Ovary (tissue), 9 donors: ENCODE data around the gene ICE1. TPM values are rescaled to one million over a fixed set of nuclear protein-coding genes. Genes with fewer than 3 reads are reported as not detected.

Experiments used
- DNase-seq, 5 donors: peaks; one replicate each; pipeline ENCODE4 v3.0.0-alpha.2; 2019 to 2020
- H3K27ac ChIP-seq, 2 donors: fragments of 200-600 bp; one replicate each; pipeline versions ENCODE4 v1.5.1 to v1.8.0; 2019 to 2022
- H3K27me3 ChIP-seq: fragments of 200-600 bp; one replicate; pipeline ENCODE4 v1.8.0; 2022
- H3K36me3 ChIP-seq: fragments of 200-600 bp; sonication (generic); one replicate; pipeline ENCODE4 v1.5.1; 2019
- H3K4me1 ChIP-seq: one replicate; pipeline ENCODE4 v1.8.1; 2013; ENCODE audit warnings: mild to moderate bottlenecking, moderate library complexity; ENCODE audit not compliant: insufficient read depth
- H3K4me3 ChIP-seq: fragments of 200-600 bp; sonication (generic); one replicate; pipeline ENCODE4 v1.5.1; 2017
- H3K9me3 ChIP-seq, 2 donors: fragments of 200-600 bp in 1 of 2; sonication (generic) in 1 of 2; one replicate each; pipeline versions ENCODE4 v1.5.1 to v1.8.1; 2013 to 2019; ENCODE audit warnings: mild to moderate bottlenecking in 1 of 2, moderate library complexity in 1 of 2
- CTCF ChIP-seq, 3 donors: fragments of 450-650 bp in 2 of 3; fragments of 200-600 bp in 1 of 3; IDR thresholded peaks; one replicate each; pipeline versions ENCODE4 v1.5.1 to v1.8.0; 2016 to 2022; ENCODE audit warnings: antibody characterized with exemption in 3 of 3, mild to moderate bottlenecking in 1 of 3
- EP300 ChIP-seq: sonication (generic); formaldehyde crosslinking; IDR thresholded peaks from one replicate; pipeline ENCODE4 v1.6.1; 2017; ENCODE audit warnings: antibody characterized with exemption
- POLR2A ChIP-seq: fragments of 450-650 bp; IDR thresholded peaks from one replicate; pipeline ENCODE4 v1.6.1; 2017; ENCODE audit warnings: antibody characterized with exemption, mild to moderate bottlenecking, moderate library complexity
- WGBS, 3 donors: extraction: QIAGEN DNeasy Blood & Tissue Kit in 1 of 3; methylation state at CpG; one replicate each; pipeline versions ENCODE4 v1.1.5 to v1.1.7; 2013 to 2017; 5-methylcytosine and 5-hydroxymethylcytosine counted together
- intact Hi-C, 4 donors: fragments of 100-400 bp; cut with DNase I; formaldehyde crosslinking; loops; one replicate each; pipeline versions ENCODE4 v1.11.0 to v1.15.1; 2022 to 2023
- polyA plus RNA-seq, 2 donors: library from polyadenylated mRNA; stranded (reverse); fragments of 200-250 nt in 1 of 2; fragments of 350-450 nt in 1 of 2; fragmentation: Illumina TruSeq in 1 of 2; extraction: RNeasy Lipid Tissue Mini Kit (QIAGEN cat#74804) in 1 of 2; gene quantifications; one replicate each; pipeline ENCODE4 v1.2.3, GENCODE V29; 2013 to 2014
- total RNA-seq, 7 donors: library from RNA; depleted of rRNA in 2 of 7; stranded (reverse); fragments of >200 nt in 2 of 7; fragmentation: NEBNext Ultra II Directional in 3 of 7; extraction: Animal tissue kit (Norgen Biotek cat#: 25700) in 3 of 7; gene quantifications; one replicate each; pipeline versions ENCODE4 v1.1.0 to v1.2.4, GENCODE V29; 2016 to 2023
- donor health status: DM: no; HTN: no; CAD: no; lungs with moderate emphysema.
- donor health status: DM: no; HTN: no; CAD: no.
- donor health status: Bipolar disorder and iron deficiency.
- donor health status: DM: yes; HTN: yes; CAD: no.
- donor health status: DM: no; HTN: no; CAD: no.
- donor health status: DM: yes; HTN: yes; CAD: no.

ICE1 gene
- total and polyA plus RNA-seq, 9 donors, result 10.7 to 38.0 (median 30.5) TPM

- H3K36me3 ChIP-seq, result no peaks in the 10 kb centered on the region
- no peaks in the 10 kb centered on the region for H3K4me1 ChIP-seq
- H3K27me3 ChIP-seq, result no peaks in the 10 kb centered on the region
- no peak overlapping the region for H3K4me3 ChIP-seq
- WGBS, 3 donors, result 79 to 92% (median 88%) methylated on average over 3 of the region's 3 CpGs
- DNase-seq, result no peak
- no peak for TF ChIP-seq CTCF (IDR thresholded peaks at IDR 0.05)
- no peak for TF ChIP-seq POLR2A
- no peak for TF ChIP-seq EP300
- no peaks in the 10 kb centered on the region for H3K9me3 ChIP-seq
- no peak overlapping the region for H3K27ac ChIP-seq
- intact Hi-C loops, result no loop called here
Observed at GRCh38 chr5:5481206-5481605, 58.7 kb downstream of the ICE1 start.

GRCh38 chr5:5481633-5482032 lies 59.2 kb downstream of the ICE1 start:
- Histone ChIP-seq H3K9me3 (no peaks in the 10 kb centered on the region), H3K4me3 (no peak overlapping the region), H3K36me3 (no peaks in the 10 kb centered on the region), H3K27ac (no peak overlapping the region), H3K4me1 (no peaks in the 10 kb centered on the region), H3K27me3 (no peaks in the 10 kb centered on the region)
- TF ChIP-seq POLR2A (no peak), CTCF (IDR thresholded peaks at IDR 0.05) (no peak), EP300 (no peak)
- no peak for DNase-seq
- intact Hi-C loops, result no loop called here
- 81 to 94% (median 90%) methylated on average over 4 of the region's 4 CpGs for WGBS, 3 donors

- H3K27me3 ChIP-seq, result no peaks in the 10 kb centered on the region
- no peak for DNase-seq
- WGBS, 3 donors, result 89 to 100% (median 90%) methylated on average over 2 of the region's 2 CpGs
- intact Hi-C loops, result no loop called here
- TF ChIP-seq POLR2A (no peak), EP300 (no peak), CTCF (IDR thresholded peaks at IDR 0.05) (no peak)
- no peaks in the 10 kb centered on the region for H3K36me3 ChIP-seq
- no peak overlapping the region for H3K27ac ChIP-seq
- no peaks in the 10 kb centered on the region for H3K9me3 ChIP-seq
- no peak overlapping the region for H3K4me3 ChIP-seq
- no peaks in the 10 kb centered on the region for H3K4me1 ChIP-seq
Observed at GRCh38 chr5:5483350-5483749, 60.9 kb downstream of the ICE1 start.

GRCh38 chr5:5483880-5484598 lies 61.6 kb downstream of the ICE1 start:
- no peaks in the 10 kb centered on the region for H3K27me3 ChIP-seq
- intact Hi-C loops, result no loop called here
- no peaks in the 10 kb centered on the region for H3K36me3 ChIP-seq
- H3K27ac ChIP-seq, result no peak overlapping the region
- H3K4me1 ChIP-seq, result no peaks in the 10 kb centered on the region
- no peak for TF ChIP-seq EP300
- no peak for TF ChIP-seq CTCF (IDR thresholded peaks at IDR 0.05)
- no peak for TF ChIP-seq POLR2A
- WGBS, 3 donors, result 82 to 84% (median 83%) methylated on average over 5 of the region's 5 CpGs
- DNase-seq, result no peak
- H3K9me3 ChIP-seq, result no peaks in the 10 kb centered on the region
- no peak overlapping the region for H3K4me3 ChIP-seq
